Astrocyte (in vitro differentiated cells and primary cell): ENCODE measurements around the gene CDK3. TPM values are rescaled to one million over a fixed set of nuclear protein-coding genes. Genes with fewer than 3 reads are reported as not detected.

Experiments
- DNase-seq: peaks from one replicate; pipeline ENCODE4 v3.0.0-alpha.2; 2010; ENCODE audit warnings: low read depth
- FAIRE-seq: peaks from 2 replicates; lab custom pipeline; 2011; peaks lifted over from hg19 to GRCh38; lab: Jason Lieb, UNC
- H2AFZ ChIP-seq: 2 replicates; pipeline ENCODE4 v1.6.0; 2012; ENCODE audit warnings: low read depth, low read length, inconsistent platforms
- H3K27ac ChIP-seq: 2 replicates; pipeline ENCODE4 v1.5.1; 2011; ENCODE audit warnings: low read depth, low read length, inconsistent platforms
- H3K27me3 ChIP-seq: 2 replicates; pipeline ENCODE4 v1.6.0; 2011; ENCODE audit warnings: low read length, inconsistent platforms; ENCODE audit not compliant: insufficient read depth
- H3K36me3 ChIP-seq: 2 replicates; pipeline ENCODE4 v1.5.1; 2011; ENCODE audit warnings: low read length, inconsistent platforms; ENCODE audit not compliant: insufficient read depth
- H3K4me1 ChIP-seq: 2 replicates; pipeline ENCODE4 v1.5.1; 2011; ENCODE audit warnings: low read length, inconsistent platforms; ENCODE audit not compliant: insufficient read depth
- H3K4me2 ChIP-seq: 2 replicates; pipeline ENCODE4 v1.6.0; 2012; ENCODE audit warnings: low read length, inconsistent platforms
- H3K4me3 ChIP-seq: 2 replicates; pipeline ENCODE4 v1.5.1; 2011; ENCODE audit warnings: low read depth, mild to moderate bottlenecking, low read length, inconsistent platforms; ENCODE audit not compliant: insufficient read depth
- H3K79me2 ChIP-seq: 2 replicates; pipeline ENCODE4 v1.6.0; 2012; ENCODE audit warnings: mild to moderate bottlenecking, low read length, inconsistent platforms; ENCODE audit not compliant: insufficient read depth
- H3K9ac ChIP-seq: 2 replicates; pipeline ENCODE4 v1.6.0; 2012; ENCODE audit warnings: mild to moderate bottlenecking, low read length, inconsistent platforms
- H3K9me3 ChIP-seq: 2 replicates; pipeline ENCODE4 v1.5.1; 2012; ENCODE audit warnings: low read depth, mild to moderate bottlenecking, low read length, inconsistent platforms; ENCODE audit not compliant: insufficient read depth
- H4K20me1 ChIP-seq: 2 replicates; pipeline ENCODE4 v1.6.0; 2012; ENCODE audit warnings: low read length, inconsistent platforms; ENCODE audit not compliant: insufficient read depth
- H3K27ac Mint-ChIP-seq: one replicate; pipeline ENCODE4 v1.8.0; 2021; ENCODE audit warnings: mild to moderate bottlenecking, mixed read lengths; ENCODE audit not compliant: unreplicated experiment
- H3K27me3 Mint-ChIP-seq: one replicate; pipeline ENCODE4 v1.8.0; 2021; ENCODE audit warnings: low read depth, mixed read lengths; ENCODE audit not compliant: unreplicated experiment
- H3K36me3 Mint-ChIP-seq: one replicate; pipeline ENCODE4 v1.8.0; 2021; ENCODE audit warnings: low read depth, mixed read lengths; ENCODE audit not compliant: unreplicated experiment
- H3K4me1 Mint-ChIP-seq: one replicate; pipeline ENCODE4 v1.8.0; 2021; ENCODE audit warnings: low read depth, mixed read lengths; ENCODE audit not compliant: unreplicated experiment
- H3K4me3 Mint-ChIP-seq: one replicate; pipeline ENCODE4 v1.8.0; 2021; ENCODE audit warnings: mild to moderate bottlenecking, moderate library complexity, mixed read lengths; ENCODE audit not compliant: unreplicated experiment
- H3K9me3 Mint-ChIP-seq: one replicate; pipeline ENCODE4 v1.8.0; 2021; ENCODE audit warnings: mild to moderate bottlenecking, mixed read lengths; ENCODE audit not compliant: unreplicated experiment
- EZH2 ChIP-seq: IDR thresholded peaks from 2 replicates; pipeline ENCODE4 v1.6.1; 2012; ENCODE audit warnings: mild to moderate bottlenecking, low read length, inconsistent platforms; ENCODE audit not compliant: insufficient read depth
- total RNA-seq: library from RNA; stranded (reverse); gene quantifications from 2 replicates; pipeline ENCODE4 v1.2.1, GENCODE V29; 2021
- TF ChIP-seq, protein P1 (sequence below): IDR thresholded peaks from 2 replicates; pipeline ENCODE4 v1.5.1; 2011; ENCODE audit warnings: low read depth, mild to moderate bottlenecking, inconsistent platforms, low read length, moderate library complexity; ENCODE audit not compliant: insufficient read depth

CDK3 gene
- total RNA-seq, 1 donor from 2014 or later, result 5.0 TPM

DNA sequence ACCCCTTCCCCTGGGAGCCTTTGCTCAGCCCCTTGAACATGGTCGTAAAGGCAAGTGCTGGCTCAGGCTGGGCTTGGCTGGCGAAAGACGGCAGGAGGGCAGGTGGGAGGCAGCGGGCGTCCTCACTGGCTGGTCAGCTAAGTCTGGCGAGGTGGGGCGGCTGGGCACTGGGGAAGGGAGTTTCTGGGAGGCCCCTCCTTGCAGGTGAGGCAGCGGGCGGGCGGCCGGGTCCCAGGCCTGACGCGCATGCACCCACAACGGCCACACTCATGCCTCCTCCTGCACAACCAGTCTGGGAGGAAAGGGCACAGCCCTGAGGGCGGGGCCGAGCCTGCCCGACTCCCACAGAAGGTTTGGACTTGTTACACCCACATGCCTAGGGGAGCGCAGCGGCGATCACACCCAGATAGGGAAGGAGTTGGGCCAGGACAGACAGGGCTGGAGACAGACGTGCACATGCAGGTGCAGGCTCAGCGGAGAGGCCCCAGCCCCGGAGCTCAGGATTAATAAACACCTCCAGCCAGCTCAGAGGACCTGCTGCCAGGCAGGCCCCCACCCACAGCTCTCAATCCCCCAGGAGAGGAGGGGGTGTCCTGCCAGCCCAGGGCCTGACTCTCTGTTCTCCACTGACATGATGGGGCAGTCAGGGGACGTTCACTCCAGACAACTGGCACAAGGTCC, 26.6 kb downstream of the CDK3 start, which contains the start of gene EVPL:
Gene EVPL, minus strand, starts transcription at position 148 of the 681 bp plus-strand sequence. Its CDS starts 108 bp downstream, at position 40.
- Histone ChIP-seq H3K4me3 (no peak within 1 kb of the TSS), H2AFZ (no peak within 1 kb of the TSS), H3K79me2 (no peaks in the 10 kb centered on the region), H3K27me3 (no peaks in the 10 kb centered on the region), H3K9ac (no peak within 1 kb of the TSS), H3K27ac (no peak within 1 kb of the TSS), H4K20me1 (no peaks in the 10 kb centered on the region), H3K36me3 (no peaks in the 10 kb centered on the region), H3K4me1 (peaks cover 8% of the 10 kb centered on the region), H3K4me2 (no peak within 1 kb of the TSS), H3K9me3 (no peaks in the 10 kb centered on the region)
- no peaks in the 10 kb centered on the region for H3K36me3 Mint-ChIP-seq
- peaks cover 19% of the 10 kb centered on the region for H3K27me3 Mint-ChIP-seq
- TF ChIP-seq EZH2, result no peak
- TF ChIP-seq, protein P1, sequence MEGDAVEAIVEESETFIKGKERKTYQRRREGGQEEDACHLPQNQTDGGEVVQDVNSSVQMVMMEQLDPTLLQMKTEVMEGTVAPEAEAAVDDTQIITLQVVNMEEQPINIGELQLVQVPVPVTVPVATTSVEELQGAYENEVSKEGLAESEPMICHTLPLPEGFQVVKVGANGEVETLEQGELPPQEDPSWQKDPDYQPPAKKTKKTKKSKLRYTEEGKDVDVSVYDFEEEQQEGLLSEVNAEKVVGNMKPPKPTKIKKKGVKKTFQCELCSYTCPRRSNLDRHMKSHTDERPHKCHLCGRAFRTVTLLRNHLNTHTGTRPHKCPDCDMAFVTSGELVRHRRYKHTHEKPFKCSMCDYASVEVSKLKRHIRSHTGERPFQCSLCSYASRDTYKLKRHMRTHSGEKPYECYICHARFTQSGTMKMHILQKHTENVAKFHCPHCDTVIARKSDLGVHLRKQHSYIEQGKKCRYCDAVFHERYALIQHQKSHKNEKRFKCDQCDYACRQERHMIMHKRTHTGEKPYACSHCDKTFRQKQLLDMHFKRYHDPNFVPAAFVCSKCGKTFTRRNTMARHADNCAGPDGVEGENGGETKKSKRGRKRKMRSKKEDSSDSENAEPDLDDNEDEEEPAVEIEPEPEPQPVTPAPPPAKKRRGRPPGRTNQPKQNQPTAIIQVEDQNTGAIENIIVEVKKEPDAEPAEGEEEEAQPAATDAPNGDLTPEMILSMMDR, result no peak
- FAIRE-seq (no peak), DNase-seq (no peak)
- H3K27ac Mint-ChIP-seq, result no peak within 1 kb of the TSS
- no peak within 1 kb of the TSS for H3K4me3 Mint-ChIP-seq
- peaks cover 3% of the 10 kb centered on the region for H3K4me1 Mint-ChIP-seq
- H3K9me3 Mint-ChIP-seq, result no peaks in the 10 kb centered on the region

DNA sequence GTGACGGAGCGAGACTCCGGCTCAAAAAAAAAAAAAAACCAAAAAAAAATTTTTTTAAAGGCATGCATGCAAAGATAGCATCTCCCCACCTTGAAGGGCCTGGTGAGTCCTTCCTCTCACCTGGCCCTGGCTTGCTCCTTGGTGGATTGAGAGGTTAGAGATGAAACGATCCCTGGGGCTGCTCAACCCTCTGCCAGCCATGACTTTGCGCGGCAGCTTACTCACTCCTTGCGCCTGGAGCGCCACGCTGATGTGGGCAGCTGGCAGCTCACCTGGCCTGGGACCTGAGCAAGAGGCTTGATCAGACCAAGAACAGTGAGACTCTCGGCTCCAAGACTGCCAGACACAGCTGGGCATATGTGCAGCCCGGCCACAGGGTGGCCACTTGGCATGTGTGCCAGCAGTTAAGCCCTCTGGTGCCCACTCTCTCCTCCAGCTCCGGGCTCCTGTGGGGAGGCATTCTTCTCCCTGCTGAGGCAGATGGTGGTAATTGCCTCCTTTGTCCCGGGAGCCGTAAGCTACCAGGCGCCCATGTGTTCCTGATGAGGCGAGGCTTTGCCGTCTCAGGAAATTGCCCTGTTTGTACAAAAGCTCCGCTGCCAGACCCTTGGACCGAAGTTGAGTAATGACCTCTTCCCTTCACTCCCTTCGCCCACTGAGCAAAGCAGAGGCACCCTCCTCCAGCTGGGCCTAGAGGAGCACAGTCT, 31.6 kb downstream of the CDK3 start:
- no peak for DNase-seq
- H3K79me2 ChIP-seq, result no peaks in the 10 kb centered on the region
- H3K9me3 ChIP-seq, result peaks cover 4% of the 10 kb centered on the region
- no peak overlapping the region for H2AFZ ChIP-seq
- Mint-ChIP-seq H3K4me3 (no peak overlapping the region), H3K4me1 (peaks cover 3% of the 10 kb centered on the region), H3K36me3 (peaks cover 6% of the 10 kb centered on the region), H3K27ac (no peak overlapping the region), H3K9me3 (no peaks in the 10 kb centered on the region), H3K27me3 (peaks cover 5% of the 10 kb centered on the region)
- H4K20me1 ChIP-seq, result peaks cover 3% of the 10 kb centered on the region
- no peaks in the 10 kb centered on the region for H3K36me3 ChIP-seq
- no peaks in the 10 kb centered on the region for H3K27me3 ChIP-seq
- no peak overlapping the region for H3K27ac ChIP-seq
- no peak overlapping the region for H3K9ac ChIP-seq
- no peak overlapping the region for H3K4me3 ChIP-seq
- no peak for TF ChIP-seq EZH2
- TF ChIP-seq, protein P1, result no peak
- H3K4me1 ChIP-seq, result peaks cover 8% of the 10 kb centered on the region
- no peak for FAIRE-seq
- no peak overlapping the region for H3K4me2 ChIP-seq

DNA sequence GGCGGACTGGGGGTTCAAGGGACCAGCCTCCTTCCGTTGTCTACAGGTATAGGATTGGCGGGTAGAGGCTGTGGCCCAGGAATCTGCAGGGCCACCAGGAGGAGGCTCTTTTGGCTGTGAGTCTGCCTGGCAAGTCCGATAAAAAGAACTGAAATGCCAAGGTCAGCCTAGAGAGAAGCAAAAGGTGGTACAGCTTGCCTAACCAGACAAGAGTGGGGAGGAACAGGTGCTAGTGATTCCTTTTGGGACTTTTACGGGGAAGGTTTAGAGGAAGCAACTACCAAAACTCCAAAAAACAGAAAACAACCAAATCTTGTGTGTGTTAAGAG, 32.1 kb downstream of the CDK3 start:
- H3K4me2 ChIP-seq, result no peak overlapping the region
- peaks cover 7% of the 10 kb centered on the region for H4K20me1 ChIP-seq
- Mint-ChIP-seq H3K4me1 (peaks cover 3% of the 10 kb centered on the region), H3K4me3 (no peak overlapping the region), H3K9me3 (no peaks in the 10 kb centered on the region), H3K27me3 (peaks cover under 1% of the 10 kb centered on the region), H3K27ac (no peak overlapping the region), H3K36me3 (peaks cover 6% of the 10 kb centered on the region)
- no peak overlapping the region for H3K9ac ChIP-seq
- H3K9me3 ChIP-seq, result peaks cover 4% of the 10 kb centered on the region
- H3K79me2 ChIP-seq, result no peaks in the 10 kb centered on the region
- no peak for TF ChIP-seq EZH2
- TF ChIP-seq, protein P1, result no peak
- no peaks in the 10 kb centered on the region for H3K27me3 ChIP-seq
- H3K27ac ChIP-seq, result no peak overlapping the region
- H2AFZ ChIP-seq, result no peak overlapping the region
- H3K4me3 ChIP-seq, result no peak overlapping the region
- H3K4me1 ChIP-seq, result peaks cover 8% of the 10 kb centered on the region
- DNase-seq, result no peak
- H3K36me3 ChIP-seq, result peaks cover 2% of the 10 kb centered on the region
- no peak for FAIRE-seq
